Measurements from ENCODE around the gene ADAM15. TPM values are rescaled to one million over a fixed set of nuclear protein-coding genes. Genes with fewer than 3 reads are reported as not detected.

ADAM15 gene
- total and polyA plus RNA-seq, 2 of the 8 experiments (the other 6 are each of a cell fraction or from before 2014, with no cell fraction given): 32.9 to 37.6 TPM

DNA sequence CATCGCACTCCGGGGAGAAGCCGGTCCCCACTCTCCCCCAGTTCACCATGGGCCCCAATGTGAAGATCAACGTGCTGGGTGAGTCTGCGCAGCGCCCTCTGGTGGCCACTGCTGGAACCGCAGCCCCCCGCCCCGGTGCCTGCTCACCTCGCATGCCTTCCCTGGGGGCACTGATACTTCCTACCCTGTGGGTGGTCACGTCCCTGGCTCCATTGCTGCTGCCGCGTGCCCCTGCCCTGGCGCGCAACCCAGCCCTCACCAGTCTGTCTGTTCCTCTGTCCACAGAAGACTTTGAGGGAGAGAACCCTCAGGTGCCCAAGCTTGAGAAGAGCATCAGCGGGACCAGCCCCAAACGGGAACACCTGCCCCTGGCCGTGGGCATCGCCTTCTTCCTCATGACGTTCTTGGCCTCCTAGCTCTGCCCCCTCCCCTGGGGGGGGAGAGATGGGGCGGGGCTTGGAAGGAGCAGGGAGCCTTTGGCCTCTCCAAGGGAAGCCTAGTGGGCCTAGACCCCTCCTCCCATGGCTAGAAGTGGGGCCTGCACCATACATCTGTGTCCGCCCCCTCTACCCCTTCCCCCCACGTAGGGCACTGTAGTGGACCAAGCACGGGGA, 35.1 kb downstream of the ADAM15 start (continued):
- TF ChIP-seq ATF2 (IDR thresholded peaks at IDR 0.05; ENCODE audit: low read length) (no peak), CHD2 (IDR thresholded peaks at IDR 0.05; ENCODE audit: low read length) (peak; percentile 27; the same call in 1 of the 2 replicates), E2F6 (IDR thresholded peaks at IDR 0.05) (peak; percentile 53), NRF1 (IDR thresholded peaks at IDR 0.05; ENCODE audit: low read depth, low read length) (no peak), TAF1 (IDR thresholded peaks at IDR 0.05; ENCODE audit: low read depth, low read length) (0 out of 2 replicates have a peak, but pooled peaks have one; percentile 27), SIN3A (conservative IDR thresholded peaks at IDR 0.05 in 1 of 2, IDR thresholded peaks at IDR 0.05 in 1 of 2; ENCODE audit: low read depth in 1 of 2, low read length in 2 of 2) (peak in 1 of 2 experiments; percentile 62; a peak in 1 of 4 replicates), TEAD4 (IDR thresholded peaks at IDR 0.05; ENCODE audit: low read depth, low read length) (peak; percentile 50; the same call in 1 of the 2 replicates)
- TF ChIP-seq, protein P1, sequence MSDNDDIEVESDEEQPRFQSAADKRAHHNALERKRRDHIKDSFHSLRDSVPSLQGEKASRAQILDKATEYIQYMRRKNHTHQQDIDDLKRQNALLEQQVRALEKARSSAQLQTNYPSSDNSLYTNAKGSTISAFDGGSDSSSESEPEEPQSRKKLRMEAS (IDR thresholded peaks at IDR 0.05): peak; percentile 85

Data from H1 (cell line).